HCEC 1CT (cell line): ENCODE data around the gene CCDC152.

Source experiments
- DNase-seq: peaks from one replicate; pipeline ENCODE4 v3.0.0-alpha.2; 2017

Gene CCDC152

GRCh38 chr5:42784132-42784531, 27.5 kb downstream of the CCDC152 start:
- peak; percentile 39 for DNase-seq

- no peak for DNase-seq
These were observed 29.1 kb downstream of the CCDC152 start for GRCh38 chr5:42785756-42786155.

GRCh38 chr5:42787073-42787472, 30.5 kb downstream of the CCDC152 start:
- no peak for DNase-seq

GRCh38 chr5:42787845-42788244, 31.2 kb downstream of the CCDC152 start:
- DNase-seq: no peak

- DNase-seq: no peak
These were observed 34.5 kb downstream of the CCDC152 start for GRCh38 chr5:42791151-42791550.

- DNase-seq: no peak
These were observed 41.9 kb downstream of the CCDC152 start for GRCh38 chr5:42798284-42799240.

GRCh38 chr5:42799241-42799608, 42.6 kb downstream of the CCDC152 start:
- no peak for DNase-seq

- DNase-seq: no peak
These were observed 43.1 kb downstream of the CCDC152 start for GRCh38 chr5:42799668-42800114.

- no peak for DNase-seq
These were observed 44.2 kb downstream of the CCDC152 start for GRCh38 chr5:42800748-42801330.

- DNase-seq: no peak
These were observed 45.0 kb downstream of the CCDC152 start for GRCh38 chr5:42801516-42802166.

- DNase-seq: no peak
These were observed 48.2 kb downstream of the CCDC152 start for GRCh38 chr5:42804717-42805339.

- DNase-seq: no peak
These were observed 49.5 kb downstream of the CCDC152 start for GRCh38 chr5:42806004-42806700.

- no peak for DNase-seq
These were observed 50.2 kb downstream of the CCDC152 start for GRCh38 chr5:42806701-42807262.

GRCh38 chr5:42807722-42808447, 51.3 kb downstream of the CCDC152 start:
- DNase-seq: no peak

GRCh38 chr5:42808888-42809611, 52.4 kb downstream of the CCDC152 start:
- DNase-seq: no peak

- DNase-seq: peak; percentile 20
These were observed 54.4 kb downstream of the CCDC152 start for GRCh38 chr5:42810834-42811590.

GRCh38 chr5:42811591-42812446, 55.2 kb downstream of the CCDC152 start, which contains the start of gene SELENOP:
Gene SELENOP (minus strand): TSS chr5:42811892. CDS start chr5:42808353, 3,539 bp downstream.
- DNase-seq: peak; percentile 50

- DNase-seq: no peak
These were observed 56.0 kb downstream of the CCDC152 start for GRCh38 chr5:42812620-42813019.

GRCh38 chr5:42813533-42813932, 56.9 kb downstream of the CCDC152 start:
- DNase-seq: no peak
